Activated B cell treated with CpG ODN at 0.5 μM for 24 hours (primary cell): ENCODE data around the gene SNTA1. TPM values are rescaled to one million over a fixed set of nuclear protein-coding genes. Genes with fewer than 3 reads are reported as not detected.
A peak's percentile ranks its signal among the peaks of the same experiment; 100 is the strongest.
"Not testable (repeated sequence)": the region's sequence is repeated elsewhere in the genome, so short reads cannot be mapped to it uniquely, and the experiment has no call there.

Experiments
- ATAC-seq: fragments of 200-7000 bp; cut with Tn5 transposase; one replicate; pipeline ENCODE4 v1.10.0; 2021; ENCODE audit warnings: low read depth, mild to moderate bottlenecking, moderate library complexity
- CTCF ChIA-PET: fragments of 350-600 bp; sonication (Branson Sonifier 250); formaldehyde crosslinking; loops from one replicate; lab custom pipeline; 2021; ENCODE audit warnings: antibody characterized with exemption; lab: Charles Lee
- POLR2A ChIA-PET: fragments of 350-600 bp; sonication (Branson Sonifier 250); formaldehyde crosslinking; loops from one replicate; lab custom pipeline; 2021; ENCODE audit warnings: antibody characterized with exemption; lab: Charles Lee
- DNase-seq: peaks from one replicate; pipeline ENCODE4 v3.0.0; 2022
- H3K27ac Mint-ChIP-seq: one replicate; pipeline ENCODE4 v1.8.0; 2020; ENCODE audit warnings: mixed read lengths
- H3K27me3 Mint-ChIP-seq: one replicate; pipeline ENCODE4 v1.8.0; 2021; ENCODE audit warnings: mixed read lengths
- H3K36me3 Mint-ChIP-seq: one replicate; pipeline ENCODE4 v1.8.0; 2021; ENCODE audit warnings: low read depth, mixed read lengths
- H3K4me1 Mint-ChIP-seq: one replicate; pipeline ENCODE4 v1.8.0; 2021; ENCODE audit warnings: mixed read lengths
- H3K4me3 Mint-ChIP-seq: one replicate; pipeline ENCODE4 v1.8.0; 2020; ENCODE audit warnings: mild to moderate bottlenecking, mixed read lengths
- H3K9me3 Mint-ChIP-seq: one replicate; pipeline ENCODE4 v1.8.0; 2020; ENCODE audit warnings: mixed read lengths
- intact Hi-C: fragments of 100-400 bp; cut with micrococcal nuclease; formaldehyde crosslinking; loops from one replicate; pipeline ENCODE4 v1.15.1; 2024
- total RNA-seq: library from RNA; stranded (reverse); gene quantifications from 2 replicates; pipeline ENCODE4 v1.2.3, GENCODE V29; 2022
- TF ChIP-seq, protein P1 (sequence below): fragments of 200-600 bp; IDR thresholded peaks from one replicate; pipeline ENCODE4 v1.8.0; 2022; ENCODE audit warnings: antibody characterized with exemption, mild to moderate bottlenecking

Gene SNTA1
- 1.7 and 2.0 TPM in 2 replicates for total RNA-seq

DNA sequence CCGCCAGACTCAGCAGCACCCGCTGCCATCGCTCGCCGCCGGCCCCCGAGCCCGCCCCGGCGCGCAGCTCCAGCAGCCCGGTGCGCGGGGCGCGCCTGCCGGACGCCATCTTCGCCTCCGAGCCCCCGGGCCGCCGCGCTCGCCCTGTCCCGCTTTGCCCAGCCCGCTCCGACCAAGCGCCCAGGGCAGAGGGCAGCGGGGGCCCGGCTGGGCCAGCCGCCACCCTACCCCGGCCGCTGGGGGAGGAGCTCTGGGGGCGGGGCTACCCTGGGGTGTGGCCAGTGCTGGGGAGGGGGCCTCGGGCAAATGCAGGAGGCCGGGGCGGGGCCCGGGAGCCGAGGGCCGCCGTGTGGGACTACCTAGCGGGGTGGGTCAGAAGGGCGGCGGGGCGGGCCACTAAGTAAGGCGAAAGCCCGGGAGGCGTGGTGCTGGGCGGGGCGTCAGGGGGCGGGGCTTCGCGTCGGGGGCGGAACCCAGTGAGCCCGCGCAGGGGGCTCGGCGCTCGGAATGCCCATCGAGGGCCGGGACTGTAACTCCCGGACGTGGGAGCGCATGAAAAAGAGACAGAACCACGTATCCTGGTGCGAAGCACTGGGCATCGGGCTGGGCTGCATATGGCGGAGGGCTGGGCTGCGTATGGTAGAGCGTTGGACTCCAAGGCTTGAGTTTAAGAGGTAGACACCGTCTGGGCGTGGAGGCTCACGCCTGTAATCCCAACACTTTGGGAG, at the start of gene SNTA1:
SNTA1 (minus strand) TSS at position 252 of the 728 bp plus-strand sequence; CDS start at position 109, 143 bp downstream.
- intact Hi-C loops, result loop anchor here (1.0 to 10.0 kb wide), 8 partner anchors 34 to 669 kb away; partner anchors contain the start of genes ACTL10, CDK5RAP1, CHMP4B and EIF2S2
- Mint-ChIP-seq H3K4me3 (peak within 1 kb of the TSS; percentile 89), H3K9me3 (no peaks in the 10 kb centered on the region), H3K4me1 (peaks cover 29% of the 10 kb centered on the region), H3K27ac (peak within 1 kb of the TSS; percentile 83), H3K27me3 (no peaks in the 10 kb centered on the region), H3K36me3 (peaks cover 3% of the 10 kb centered on the region)
- peak; percentile 89 for ATAC-seq
- TF ChIP-seq, protein P1, sequence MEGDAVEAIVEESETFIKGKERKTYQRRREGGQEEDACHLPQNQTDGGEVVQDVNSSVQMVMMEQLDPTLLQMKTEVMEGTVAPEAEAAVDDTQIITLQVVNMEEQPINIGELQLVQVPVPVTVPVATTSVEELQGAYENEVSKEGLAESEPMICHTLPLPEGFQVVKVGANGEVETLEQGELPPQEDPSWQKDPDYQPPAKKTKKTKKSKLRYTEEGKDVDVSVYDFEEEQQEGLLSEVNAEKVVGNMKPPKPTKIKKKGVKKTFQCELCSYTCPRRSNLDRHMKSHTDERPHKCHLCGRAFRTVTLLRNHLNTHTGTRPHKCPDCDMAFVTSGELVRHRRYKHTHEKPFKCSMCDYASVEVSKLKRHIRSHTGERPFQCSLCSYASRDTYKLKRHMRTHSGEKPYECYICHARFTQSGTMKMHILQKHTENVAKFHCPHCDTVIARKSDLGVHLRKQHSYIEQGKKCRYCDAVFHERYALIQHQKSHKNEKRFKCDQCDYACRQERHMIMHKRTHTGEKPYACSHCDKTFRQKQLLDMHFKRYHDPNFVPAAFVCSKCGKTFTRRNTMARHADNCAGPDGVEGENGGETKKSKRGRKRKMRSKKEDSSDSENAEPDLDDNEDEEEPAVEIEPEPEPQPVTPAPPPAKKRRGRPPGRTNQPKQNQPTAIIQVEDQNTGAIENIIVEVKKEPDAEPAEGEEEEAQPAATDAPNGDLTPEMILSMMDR, result no peak
- DNase-seq, result peak; percentile 86
- ChIA-PET CTCF (interaction anchor here (1.3 kb wide), 1 partner anchor 34 kb away, joined by 3 read pairs; no protein-coding TSS in a partner anchor), POLR2A (interaction anchor here (0.6 to 3.0 kb wide), 11 partner anchors 11 to 668 kb away, joined by 3 to 37 read pairs (median 5); partner anchors contain the start of genes ACTL10, CBFA2T2, CDK5RAP1 and EIF2S2)

DNA sequence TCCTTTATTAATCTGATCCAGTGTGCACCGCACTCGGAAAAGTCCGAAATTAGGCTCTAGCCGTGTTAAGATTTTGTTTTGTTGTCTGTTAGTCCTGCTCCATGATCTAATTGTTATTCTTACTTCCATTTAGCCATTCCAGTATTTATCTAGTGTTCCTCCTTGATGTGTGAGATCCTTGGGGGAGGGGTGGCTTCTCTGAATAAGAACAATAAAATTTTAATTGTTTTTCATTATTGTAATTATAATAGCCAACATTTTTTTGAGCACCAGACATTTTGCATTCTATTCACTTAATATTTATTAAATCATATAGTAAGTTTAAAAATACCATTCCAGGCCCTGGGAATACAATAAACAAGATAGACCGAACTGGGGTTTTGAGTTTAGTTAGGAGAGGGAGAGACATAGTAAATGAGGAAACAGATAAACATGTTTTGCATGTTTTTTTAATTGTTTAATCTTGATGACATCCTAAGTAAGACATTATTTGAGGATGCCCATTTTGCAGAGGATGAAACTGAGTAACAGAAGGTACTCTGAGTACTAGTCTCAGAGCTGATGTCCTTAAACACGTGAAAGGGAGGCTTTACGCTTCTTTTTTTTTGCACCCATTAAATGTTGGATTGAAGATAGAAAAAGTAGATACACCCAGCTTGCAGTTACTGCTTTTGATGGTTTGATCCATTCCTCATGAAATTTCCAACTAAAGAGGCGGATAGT, 47.5 kb upstream of the SNTA1 start:
- H3K4me3 Mint-ChIP-seq, result peak overlapping the region; percentile 84
- peaks cover 19% of the 10 kb centered on the region for H3K4me1 Mint-ChIP-seq
- peaks cover 7% of the 10 kb centered on the region for H3K36me3 Mint-ChIP-seq
- TF ChIP-seq, protein P1, result no peak
- ChIA-PET POLR2A (interaction anchor here (0.5 to 2.6 kb wide), 16 partner anchors 8 to 621 kb away, joined by 3 to 23 read pairs (median 6); partner anchors contain the start of genes ACTL10, CHMP4B, EIF2S2 and SNTA1), CTCF (interaction anchor here (1.5 kb wide), 1 partner anchor 64 kb away, joined by 5 read pairs; no protein-coding TSS in a partner anchor)
- DNase-seq (no peak), ATAC-seq (no peak)
- peak overlapping the region; percentile 65 for H3K27ac Mint-ChIP-seq
- no peaks in the 10 kb centered on the region for H3K27me3 Mint-ChIP-seq
- intact Hi-C loops, result loop anchor here (1.0 to 10.0 kb wide), 4 partner anchors 114 to 622 kb away; partner anchors contain the start of genes ACTL10, EIF2S2 and RALY
- H3K9me3 Mint-ChIP-seq, result no peaks in the 10 kb centered on the region

DNA sequence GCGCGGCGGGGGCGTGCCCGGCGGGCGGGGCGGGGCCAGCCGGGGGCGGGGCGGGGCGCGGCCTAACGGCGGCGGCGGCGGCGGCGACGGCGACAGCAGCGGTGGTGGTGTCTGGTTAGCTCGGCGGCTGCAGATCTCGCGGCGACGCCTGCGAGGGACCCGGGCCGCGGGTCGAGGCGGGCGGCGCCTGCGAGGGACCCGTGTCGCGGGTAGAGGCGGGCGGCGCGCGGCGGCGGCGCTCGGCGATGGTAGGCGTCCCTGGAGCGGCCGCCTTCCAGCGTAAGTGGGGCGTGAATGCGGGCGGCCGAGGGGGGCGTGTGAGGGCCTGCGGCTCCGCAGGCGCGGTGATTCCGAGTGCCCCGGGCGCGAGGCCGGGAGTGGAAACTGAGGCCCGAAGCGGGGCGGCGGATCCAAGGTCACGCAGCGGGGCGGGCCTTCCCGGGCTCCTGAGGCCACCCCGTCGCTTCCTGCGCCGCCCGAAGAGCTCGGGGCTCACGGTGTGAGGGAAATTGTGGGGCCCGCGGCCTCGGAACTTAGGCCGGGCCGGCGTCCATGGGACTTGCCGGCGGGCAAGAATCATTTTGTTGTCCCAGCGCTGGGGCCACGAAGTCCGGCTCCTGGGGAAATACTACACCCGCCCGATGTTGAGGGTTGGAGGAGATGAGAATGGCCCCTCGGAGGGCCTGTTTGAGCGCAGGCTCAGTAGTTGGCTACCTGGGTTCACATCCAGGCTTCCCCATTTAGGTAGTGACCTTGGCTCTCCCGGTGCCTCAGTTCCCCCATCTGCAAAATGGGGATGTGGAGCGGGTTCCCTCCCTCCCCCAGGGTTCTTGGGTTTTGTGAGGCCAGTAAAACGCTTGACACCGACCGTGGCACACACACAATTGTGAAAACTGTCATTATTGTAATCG, 46.7 kb upstream of the SNTA1 start, which contains the start of gene CBFA2T2:
CBFA2T2 (plus strand) TSS at position 74 of the 911 bp plus-strand sequence; CDS start at position 246, 172 bp downstream.
- H3K4me3 Mint-ChIP-seq, result peak within 1 kb of the TSS; percentile 84
- H3K27ac Mint-ChIP-seq, result peak within 1 kb of the TSS; percentile 88
- ChIA-PET CTCF (interaction anchor here (1.3 to 1.5 kb wide), 2 partner anchors 65 to 177 kb away, joined by 5 to 10 read pairs; partner anchors contain the start of gene ACTL10), POLR2A (interaction anchor here (0.5 to 2.6 kb wide), 29 partner anchors 9 to 622 kb away, joined by 3 to 23 read pairs (median 3); partner anchors contain the start of genes ACTL10, CDK5RAP1, CHMP4B and EIF2S2)
- intact Hi-C loops, result loop anchor here (1.0 to 10.0 kb wide), 4 partner anchors 115 to 623 kb away; partner anchors contain the start of genes ACTL10, EIF2S2 and RALY
- TF ChIP-seq, protein P1, result no peak
- H3K9me3 Mint-ChIP-seq, result no peaks in the 10 kb centered on the region
- peaks cover 5% of the 10 kb centered on the region for H3K36me3 Mint-ChIP-seq
- peaks cover 15% of the 10 kb centered on the region for H3K4me1 Mint-ChIP-seq
- peak; percentile 48 for ATAC-seq
- no peaks in the 10 kb centered on the region for H3K27me3 Mint-ChIP-seq
- no peak for DNase-seq

DNA sequence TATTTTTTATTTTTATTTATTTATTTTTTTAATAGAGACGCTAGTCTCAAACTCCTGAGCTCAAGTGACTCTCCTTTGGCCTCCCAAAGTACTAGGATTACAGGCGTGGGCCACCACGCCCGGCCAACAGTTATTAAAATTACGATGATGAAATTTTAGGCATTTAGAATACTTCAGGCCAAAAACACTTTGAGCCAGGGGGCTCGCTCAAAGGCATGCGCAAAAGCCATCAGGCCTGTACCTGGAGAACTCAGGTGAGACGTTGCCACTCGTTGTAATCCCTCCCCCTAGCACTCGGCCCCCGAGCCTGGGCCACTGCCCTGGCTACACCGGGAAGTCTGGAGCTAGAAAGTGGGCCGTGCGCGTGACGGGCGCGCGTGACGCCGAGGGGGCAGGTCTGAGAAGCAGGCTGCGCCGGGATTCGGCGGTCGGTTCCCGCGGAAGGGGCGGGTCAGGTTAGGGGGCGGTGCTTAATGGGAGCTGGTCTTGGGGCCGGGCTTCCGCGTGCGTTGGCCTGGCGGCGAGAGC, 46.0 kb upstream of the SNTA1 start:
- no peaks in the 10 kb centered on the region for H3K9me3 Mint-ChIP-seq
- peak; percentile 99 for DNase-seq
- CTCF ChIA-PET, result interaction anchor here (1.3 to 1.5 kb wide), 2 partner anchors 65 to 178 kb away, joined by 5 to 10 read pairs; partner anchors contain the start of gene ACTL10
- ATAC-seq, result peak; percentile 96
- H3K4me3 Mint-ChIP-seq, result peak overlapping the region; percentile 84
- intact Hi-C loops, result loop anchor here (1.0 to 10.0 kb wide), 8 partner anchors 46 to 623 kb away; partner anchors contain the start of genes ACTL10, CHMP4B, E2F1 and EIF2S2
- no peaks in the 10 kb centered on the region for H3K27me3 Mint-ChIP-seq
- H3K36me3 Mint-ChIP-seq, result peaks cover 5% of the 10 kb centered on the region
- TF ChIP-seq, protein P1, result no peak
- peak overlapping the region; percentile 88 for H3K27ac Mint-ChIP-seq
- H3K4me1 Mint-ChIP-seq, result peaks cover 15% of the 10 kb centered on the region
- POLR2A ChIA-PET, result interaction anchor here (0.5 to 2.6 kb wide), 30 partner anchors 9 to 623 kb away, joined by 3 to 23 read pairs (median 3); partner anchors contain the start of genes ACTL10, CDK5RAP1, CHMP4B and EIF2S2

DNA sequence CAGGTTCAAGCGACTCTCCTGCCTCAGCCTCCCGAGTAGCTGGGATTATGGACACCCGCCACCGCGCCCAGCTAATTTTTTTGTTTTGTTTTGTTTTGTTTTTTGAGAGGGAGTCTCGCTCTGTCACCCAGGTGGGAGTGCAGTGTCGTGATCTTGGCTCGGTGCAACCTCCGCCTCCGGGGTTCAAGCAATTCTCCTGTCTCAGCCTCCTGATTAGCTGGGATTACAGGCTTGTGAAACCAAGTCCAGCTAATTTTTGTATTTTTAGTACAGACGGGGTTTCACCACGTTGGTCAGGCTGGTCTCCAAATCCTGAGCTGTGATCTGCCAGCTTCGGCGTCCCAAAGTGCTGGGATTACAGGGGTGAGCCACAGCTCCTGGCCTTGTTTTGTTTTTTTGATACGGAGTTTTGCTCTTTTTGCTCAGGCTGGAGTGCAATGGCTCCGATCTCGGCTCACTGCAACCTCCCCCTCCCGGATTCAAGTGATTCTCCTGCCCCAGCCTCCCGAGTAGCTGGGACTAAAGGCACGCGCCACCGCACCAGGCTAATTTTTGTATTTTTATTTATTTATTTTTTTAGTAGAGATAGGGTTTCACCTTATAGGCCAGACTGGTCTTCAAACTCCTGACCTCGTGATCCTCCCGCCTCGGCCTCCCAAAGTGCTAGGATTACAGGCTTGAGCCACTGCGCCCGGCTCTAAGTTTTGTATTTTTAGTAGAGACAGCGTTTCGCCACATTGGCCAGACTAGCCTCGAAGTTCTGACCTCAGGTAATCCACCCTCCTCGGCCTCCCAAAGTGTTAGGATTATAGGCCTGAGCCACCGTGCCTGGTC, 45.3 kb upstream of the SNTA1 start:
- DNase-seq, H3K36me3 Mint-ChIP-seq, H3K9me3 Mint-ChIP-seq, ATAC-seq, H3K27me3 Mint-ChIP-seq: not testable (repeated sequence)
- peaks cover 14% of the 10 kb centered on the region for H3K4me1 Mint-ChIP-seq
- peak overlapping the region; percentile 41 for H3K4me3 Mint-ChIP-seq
- intact Hi-C loops, result loop anchor here (1.0 kb wide), 4 partner anchors 46 to 322 kb away; partner anchors contain the start of genes CHMP4B, E2F1 and SNTA1
- ChIA-PET CTCF (interaction anchor here (1.3 to 1.5 kb wide), 2 partner anchors 66 to 179 kb away, joined by 5 to 10 read pairs; partner anchors contain the start of gene ACTL10), POLR2A (interaction anchor here (0.5 to 2.6 kb wide), 19 partner anchors 8 to 623 kb away, joined by 3 to 23 read pairs (median 5); partner anchors contain the start of genes ACTL10, CDK5RAP1, EIF2S2 and RALY)
- peak overlapping the region; percentile 65 for H3K27ac Mint-ChIP-seq
